Activated CD4-positive, alpha-beta memory T cell treated with anti-CD3 and anti-CD28 coated beads, Interleukin-2, amount 10 ng/mL, durations not matched to agents 7 days and 5 days (primary cell): ENCODE results near the gene NUAK2. TPM values are rescaled to one million over a fixed set of nuclear protein-coding genes. Genes with fewer than 3 reads are reported as not detected.

Experiments used
- CTCF ChIA-PET: fragments of 350-600 bp; sonication (Branson Sonifier 250); formaldehyde crosslinking; loops from one replicate; lab custom pipeline; 2021; ENCODE audit warnings: antibody characterized with exemption, inconsistent platforms; lab: Charles Lee
- POLR2A ChIA-PET: fragments of 350-600 bp; sonication (Branson Sonifier 250); formaldehyde crosslinking; loops from one replicate; lab custom pipeline; 2021; ENCODE audit warnings: antibody characterized with exemption; lab: Charles Lee
- DNase-seq: peaks from one replicate; pipeline ENCODE4 v3.0.0-alpha.2; 2020
- H3K27ac Mint-ChIP-seq: one replicate; pipeline ENCODE4 v1.8.0; 2021; ENCODE audit warnings: mild to moderate bottlenecking, mixed read lengths
- H3K27me3 Mint-ChIP-seq: one replicate; pipeline ENCODE4 v1.8.0; 2021; ENCODE audit warnings: mixed read lengths
- H3K36me3 Mint-ChIP-seq: one replicate; pipeline ENCODE4 v1.8.0; 2021; ENCODE audit warnings: low read depth, mixed read lengths
- H3K4me1 Mint-ChIP-seq: one replicate; pipeline ENCODE4 v1.8.0; 2021; ENCODE audit warnings: mixed read lengths
- H3K4me3 Mint-ChIP-seq: one replicate; pipeline ENCODE4 v1.8.0; 2021; ENCODE audit warnings: mild to moderate bottlenecking, mixed read lengths
- H3K9me3 Mint-ChIP-seq: one replicate; pipeline ENCODE4 v1.8.0; 2021; ENCODE audit warnings: mixed read lengths
- total RNA-seq, 2 experiments: library from RNA; stranded (reverse); gene quantifications; one replicate each; pipeline ENCODE4 v1.2.3, GENCODE V29; 2021

The NUAK2 gene
- total RNA-seq, 2 experiments from 2014 or later, result 12.4 to 13.0 TPM

DNA sequence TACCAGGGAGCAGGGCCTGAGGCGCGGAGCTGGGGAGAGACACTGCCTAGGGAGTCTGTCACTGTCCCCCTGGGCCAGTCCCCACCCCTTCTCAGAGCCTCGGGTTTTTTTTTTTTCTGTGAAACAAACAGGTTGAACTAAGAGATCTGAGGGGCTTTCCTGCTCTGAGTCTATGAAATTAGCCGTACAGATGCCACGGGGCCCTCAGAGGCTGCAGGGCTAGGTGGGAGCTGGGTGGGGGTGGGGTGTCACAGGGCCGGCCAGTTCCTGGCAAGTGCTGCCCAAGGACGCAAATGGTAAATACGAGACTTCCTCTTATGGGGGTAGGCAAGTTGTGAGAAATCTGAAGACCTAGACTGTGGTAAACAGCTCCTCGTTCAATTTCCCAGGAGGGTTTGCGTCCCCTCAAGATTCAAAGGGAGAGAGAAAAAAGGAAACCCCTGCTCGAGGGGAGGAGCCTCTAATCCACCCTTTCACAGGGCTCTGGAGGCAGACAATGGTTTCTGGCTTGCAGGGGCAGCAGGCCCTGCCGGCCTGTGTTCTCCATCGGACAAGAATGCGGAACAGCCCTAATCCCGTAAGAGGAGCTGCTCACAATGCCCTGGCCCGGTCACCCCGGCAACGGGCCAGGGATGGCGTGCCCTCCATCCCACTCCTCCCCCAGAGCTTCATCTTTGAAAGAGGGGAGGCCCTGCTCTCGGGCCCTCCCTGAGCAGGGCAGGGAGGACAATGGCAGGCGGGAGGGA is 7.8 kb downstream of the NUAK2 start:
- peak; percentile 24 for DNase-seq
- Mint-ChIP-seq H3K4me3 (peak overlapping the region; percentile 56), H3K4me1 (peaks cover 55% of the 10 kb centered on the region), H3K27me3 (no peaks in the 10 kb centered on the region), H3K9me3 (no peaks in the 10 kb centered on the region), H3K36me3 (peaks cover 36% of the 10 kb centered on the region), H3K27ac (peak overlapping the region; percentile 68)
- POLR2A ChIA-PET, result interaction anchor here (1.0 to 3.7 kb wide), 2 partner anchors 27 to 317 kb away, joined by 4 to 37 read pairs; no protein-coding TSS in a partner anchor
- CTCF ChIA-PET, result interaction anchor here (0.9 to 1.9 kb wide), 7 partner anchors 12 to 43 kb away, joined by 3 to 8 read pairs (median 3); no protein-coding TSS in a partner anchor

DNA sequence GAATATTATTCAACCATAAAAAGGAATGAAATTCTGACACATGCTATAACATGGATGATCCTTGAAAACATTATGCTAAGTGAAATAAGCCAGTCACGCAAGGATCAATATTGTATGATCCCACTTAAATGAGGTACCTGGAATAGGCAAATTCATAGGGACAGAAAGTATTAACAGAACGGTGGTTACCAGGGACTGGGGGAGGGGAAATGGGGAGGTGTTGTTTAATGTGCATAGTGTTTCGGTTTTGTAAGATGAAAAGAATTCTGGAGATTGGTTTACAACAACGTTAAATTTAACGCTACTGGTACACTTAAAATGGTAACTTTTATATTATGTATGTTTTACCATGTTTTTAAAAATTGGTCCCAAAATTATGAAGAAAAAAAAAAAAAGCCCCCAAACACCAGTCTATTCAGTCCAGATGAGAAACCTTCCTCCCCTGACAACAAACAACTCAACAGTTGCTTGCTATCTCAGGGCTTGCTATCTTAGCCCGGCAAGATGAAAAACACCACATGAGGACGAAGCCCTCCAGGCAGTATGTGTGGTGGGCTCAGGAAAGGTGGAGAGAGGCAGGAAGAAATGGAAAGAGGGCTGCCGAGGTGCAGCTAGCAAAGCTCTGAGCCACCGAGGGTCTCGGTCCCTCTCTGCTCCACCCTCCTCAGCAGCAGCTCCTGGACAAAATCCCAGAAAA is 8.5 kb downstream of the NUAK2 start:
- peak overlapping the region; percentile 68 for H3K27ac Mint-ChIP-seq
- peaks cover 39% of the 10 kb centered on the region for H3K36me3 Mint-ChIP-seq
- DNase-seq, result no peak
- H3K4me3 Mint-ChIP-seq, result peak overlapping the region; percentile 56
- POLR2A ChIA-PET, result interaction anchor here (1.0 to 3.7 kb wide), 3 partner anchors 8 to 318 kb away, joined by 4 to 37 read pairs (median 11); partner anchors contain the start of gene NUAK2
- no peaks in the 10 kb centered on the region for H3K9me3 Mint-ChIP-seq
- H3K4me1 Mint-ChIP-seq, result peaks cover 49% of the 10 kb centered on the region
- CTCF ChIA-PET, result interaction anchor here (1.3 to 1.9 kb wide), 4 partner anchors 13 to 40 kb away, joined by 3 to 8 read pairs (median 6); no protein-coding TSS in a partner anchor
- H3K27me3 Mint-ChIP-seq, result no peaks in the 10 kb centered on the region

DNA sequence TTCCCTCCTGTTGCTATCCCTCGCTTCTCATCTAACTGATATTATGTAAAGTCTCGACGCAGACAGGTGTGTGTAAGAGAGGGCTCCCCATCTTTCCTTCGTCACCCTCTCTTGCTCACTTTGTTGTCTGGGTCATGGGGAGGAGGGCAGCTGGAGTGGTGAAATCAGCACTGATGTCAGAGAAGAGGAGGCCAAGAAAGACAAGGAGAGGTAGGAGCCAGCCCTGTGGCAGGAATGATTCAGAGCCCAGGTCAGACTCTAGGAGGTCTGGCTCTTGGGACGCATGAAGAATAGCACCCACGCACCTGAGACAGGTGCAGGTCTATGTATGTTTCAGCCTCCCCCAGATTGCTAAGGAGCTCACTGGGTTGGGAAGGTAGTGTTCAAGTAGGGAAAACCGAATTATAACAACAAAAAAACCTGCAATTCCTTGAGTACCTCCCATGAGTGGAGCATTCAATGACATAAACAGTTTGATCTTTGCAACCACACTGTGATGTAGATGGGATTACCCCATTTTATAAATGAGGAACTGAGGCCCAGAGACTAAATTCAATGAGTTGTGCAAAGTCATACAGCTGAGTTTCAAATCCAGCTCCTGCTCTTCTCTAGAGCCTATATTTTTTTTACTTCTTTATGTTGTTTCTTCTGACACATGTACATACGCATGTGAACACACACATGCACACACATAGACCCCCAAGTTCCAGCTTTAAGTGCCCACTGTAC is 10.4 kb downstream of the NUAK2 start:
- Mint-ChIP-seq H3K9me3 (no peaks in the 10 kb centered on the region), H3K4me3 (no peak overlapping the region), H3K27ac (no peak overlapping the region), H3K27me3 (no peaks in the 10 kb centered on the region), H3K4me1 (peaks cover 35% of the 10 kb centered on the region), H3K36me3 (peaks cover 54% of the 10 kb centered on the region)
- POLR2A ChIA-PET, result interaction anchor here (0.8 to 3.3 kb wide), 2 partner anchors 10 kb away, joined by 4 to 11 read pairs; partner anchors contain the start of gene NUAK2
- CTCF ChIA-PET, result interaction anchor here (1.5 to 1.8 kb wide), 3 partner anchors 13 to 38 kb away, joined by 4 to 7 read pairs (median 4); no protein-coding TSS in a partner anchor
- no peak for DNase-seq

DNA sequence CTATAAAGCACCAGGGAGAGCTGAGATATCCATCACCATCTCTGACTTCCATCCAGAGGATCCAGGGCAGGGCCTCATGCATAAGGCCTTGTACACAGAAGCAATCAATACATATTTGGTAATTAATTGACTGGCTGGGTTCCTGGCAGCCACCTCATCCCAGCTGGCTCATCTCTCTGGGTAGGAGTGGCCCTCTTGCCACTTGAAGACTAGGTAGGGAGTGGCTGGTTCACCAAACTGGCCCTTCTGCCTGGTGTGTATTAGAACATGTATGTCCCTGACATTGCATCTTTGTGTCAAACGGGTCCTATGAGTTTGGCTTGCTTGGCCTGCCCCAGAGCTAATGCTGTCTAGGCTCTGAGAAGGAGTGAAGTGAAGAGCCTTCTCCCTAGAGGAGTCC is 11.8 kb downstream of the NUAK2 start:
- H3K27me3 Mint-ChIP-seq, result no peaks in the 10 kb centered on the region
- H3K27ac Mint-ChIP-seq, result no peak overlapping the region
- no peak overlapping the region for H3K4me3 Mint-ChIP-seq
- CTCF ChIA-PET, result no interaction called here
- peaks cover 65% of the 10 kb centered on the region for H3K36me3 Mint-ChIP-seq
- DNase-seq, result no peak
- H3K4me1 Mint-ChIP-seq, result peaks cover 34% of the 10 kb centered on the region
- POLR2A ChIA-PET, result interaction anchor here (1.2 to 3.3 kb wide), 2 partner anchors 12 to 22 kb away, joined by 3 to 11 read pairs; partner anchors contain the start of gene NUAK2
- no peaks in the 10 kb centered on the region for H3K9me3 Mint-ChIP-seq

DNA sequence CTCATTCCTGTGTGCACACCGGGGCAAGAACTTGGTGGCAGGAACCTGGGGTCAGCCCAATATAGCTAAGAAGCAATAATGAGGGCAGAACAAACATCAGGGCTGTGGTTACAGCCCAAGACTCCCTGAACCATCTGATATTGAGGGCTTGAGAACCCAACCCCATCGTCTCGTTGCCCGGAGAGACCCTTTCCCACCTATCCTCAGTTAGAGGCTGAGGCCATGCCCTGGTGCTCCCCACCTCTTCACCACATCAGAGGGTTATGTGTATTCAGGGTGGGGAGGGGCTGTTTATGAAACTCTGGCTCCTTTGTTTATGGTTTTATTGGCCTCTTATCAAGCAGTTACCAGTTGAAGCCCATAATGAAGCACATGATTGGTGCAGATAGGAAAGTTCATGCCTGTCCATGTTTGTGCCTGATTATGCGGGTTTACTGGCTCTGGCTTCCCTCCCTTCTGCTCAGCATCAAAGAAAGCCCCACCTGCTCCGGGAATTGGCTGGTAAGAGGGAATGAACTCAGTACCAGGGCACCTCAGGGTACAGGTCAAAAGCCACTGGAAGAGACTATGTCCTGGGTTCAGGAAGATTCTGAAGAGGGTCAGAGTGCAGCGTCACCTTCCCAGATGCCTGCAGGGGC is 14.5 kb downstream of the NUAK2 start:
- H3K4me3 Mint-ChIP-seq, result no peak overlapping the region
- H3K36me3 Mint-ChIP-seq, result peaks cover 77% of the 10 kb centered on the region
- no peak overlapping the region for H3K27ac Mint-ChIP-seq
- ChIA-PET POLR2A (interaction anchor here (1.0 to 1.1 kb wide), 2 partner anchors 12 to 22 kb away, joined by 3 read pairs; no protein-coding TSS in a partner anchor), CTCF (interaction anchor here (1.4 to 2.5 kb wide), 3 partner anchors 12 to 34 kb away, joined by 4 to 6 read pairs (median 5); no protein-coding TSS in a partner anchor)
- H3K4me1 Mint-ChIP-seq, result peaks cover 17% of the 10 kb centered on the region
- no peaks in the 10 kb centered on the region for H3K9me3 Mint-ChIP-seq
- DNase-seq, result no peak
- no peaks in the 10 kb centered on the region for H3K27me3 Mint-ChIP-seq

DNA sequence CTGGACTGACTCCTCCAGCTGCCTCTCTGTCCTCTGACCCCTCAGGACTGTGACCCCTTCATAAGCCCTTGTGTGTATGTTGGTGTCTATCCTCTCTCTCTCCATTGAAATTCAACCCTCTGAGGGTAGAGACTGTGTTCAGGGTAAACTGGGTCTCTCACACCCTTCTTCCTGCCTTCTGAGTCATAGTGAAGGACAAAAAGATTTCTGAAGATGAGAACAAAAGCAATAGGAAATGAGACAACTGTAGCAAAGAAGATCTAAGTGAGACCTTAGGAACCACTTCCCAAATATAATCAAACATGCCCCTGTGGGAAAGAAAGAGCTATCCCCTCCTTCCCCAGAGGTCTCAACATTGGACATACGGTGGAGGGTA is 16.9 kb downstream of the NUAK2 start:
- ChIA-PET POLR2A (interaction anchor here (0.9 to 1.7 kb wide), 4 partner anchors 10 to 327 kb away, joined by 3 to 5 read pairs (median 3); no protein-coding TSS in a partner anchor), CTCF (interaction anchor here (0.7 to 2.5 kb wide), 3 partner anchors 20 to 31 kb away, joined by 3 to 6 read pairs (median 3); no protein-coding TSS in a partner anchor)
- Mint-ChIP-seq H3K27ac (peak overlapping the region; percentile 64), H3K27me3 (peaks cover 2% of the 10 kb centered on the region), H3K4me1 (peaks cover 16% of the 10 kb centered on the region), H3K36me3 (peaks cover 56% of the 10 kb centered on the region), H3K9me3 (no peaks in the 10 kb centered on the region), H3K4me3 (no peak overlapping the region)
- no peak for DNase-seq

DNA sequence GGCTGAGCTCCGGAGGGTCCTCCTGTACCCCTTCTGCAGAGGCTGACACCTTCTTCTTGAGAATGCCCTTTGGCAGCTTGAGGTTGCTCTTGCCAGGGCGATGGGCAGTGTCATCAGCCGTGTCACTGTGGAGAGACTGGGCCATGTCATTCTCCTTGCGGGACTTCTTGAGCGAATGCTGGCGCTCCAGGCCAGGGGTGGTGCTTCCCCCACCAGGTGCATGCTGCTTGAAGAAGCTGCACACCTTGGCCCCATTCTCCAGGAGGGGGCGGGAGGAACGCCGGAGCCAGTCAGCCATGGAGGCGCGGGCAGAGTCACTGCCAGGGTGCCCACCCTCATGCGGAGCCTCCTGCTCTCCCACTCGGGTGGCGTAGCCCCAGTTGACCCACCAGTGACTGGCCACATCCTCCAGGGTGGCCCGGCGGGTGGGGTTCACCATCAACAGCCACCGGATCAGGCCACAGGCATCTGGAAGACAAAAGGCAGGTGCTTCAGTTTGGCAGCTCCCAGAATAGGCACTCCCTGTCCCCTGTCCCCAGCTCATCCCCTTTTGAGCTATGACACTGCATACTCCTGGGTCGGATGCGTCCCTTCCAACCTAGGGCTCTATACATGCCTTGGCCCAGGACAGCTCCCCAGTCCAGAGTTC is 17.4 kb downstream of the NUAK2 start:
- DNase-seq, result no peak
- Mint-ChIP-seq H3K36me3 (peaks cover 56% of the 10 kb centered on the region), H3K4me3 (no peak overlapping the region), H3K9me3 (no peaks in the 10 kb centered on the region), H3K27me3 (peaks cover 2% of the 10 kb centered on the region), H3K27ac (peak overlapping the region; percentile 64), H3K4me1 (peaks cover 16% of the 10 kb centered on the region)
- POLR2A ChIA-PET, result interaction anchor here (0.9 to 1.7 kb wide), 3 partner anchors 16 to 328 kb away, joined by 3 to 5 read pairs (median 3); no protein-coding TSS in a partner anchor
- CTCF ChIA-PET, result interaction anchor here (0.7 to 1.5 kb wide), 4 partner anchors 22 to 50 kb away, joined by 3 read pairs; no protein-coding TSS in a partner anchor

DNA sequence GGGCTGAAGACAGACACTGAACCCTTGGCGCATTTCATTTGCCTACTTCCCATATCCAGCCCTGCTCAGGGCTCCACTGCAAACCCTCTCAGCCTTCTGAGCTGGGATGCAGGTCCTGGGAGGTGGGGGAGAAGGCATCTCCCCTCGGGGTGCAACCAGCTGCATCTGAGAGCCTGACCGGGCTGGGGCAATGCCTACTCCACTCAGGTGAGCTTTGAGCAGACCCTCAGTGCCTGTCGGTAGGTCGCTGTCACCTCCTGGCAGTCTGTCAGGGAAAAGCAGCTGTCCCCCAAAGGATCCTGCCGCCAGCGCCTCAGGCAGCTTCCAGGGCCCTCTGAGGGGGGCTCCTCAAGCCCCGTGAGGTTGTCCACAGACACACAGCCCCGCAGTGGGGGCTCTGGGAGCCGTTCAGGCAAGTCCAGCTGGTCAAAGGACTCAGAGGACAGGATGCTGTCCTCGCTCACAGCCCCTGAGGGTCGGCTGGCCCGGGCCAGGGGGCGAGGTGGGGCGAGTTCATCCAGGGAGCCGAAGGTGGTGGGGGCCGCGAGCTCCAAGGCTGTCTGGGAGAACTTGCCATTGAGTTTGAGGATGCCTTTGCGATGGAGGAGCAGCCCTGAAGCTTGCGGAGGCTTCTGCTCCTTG is 18.2 kb downstream of the NUAK2 start:
- CTCF ChIA-PET, result interaction anchor here (0.8 to 1.5 kb wide), 2 partner anchors 21 to 51 kb away, joined by 3 read pairs; no protein-coding TSS in a partner anchor
- POLR2A ChIA-PET, result interaction anchor here (0.9 to 1.7 kb wide), 2 partner anchors 15 to 19 kb away, joined by 3 to 5 read pairs; no protein-coding TSS in a partner anchor
- H3K9me3 Mint-ChIP-seq, result no peaks in the 10 kb centered on the region

DNA sequence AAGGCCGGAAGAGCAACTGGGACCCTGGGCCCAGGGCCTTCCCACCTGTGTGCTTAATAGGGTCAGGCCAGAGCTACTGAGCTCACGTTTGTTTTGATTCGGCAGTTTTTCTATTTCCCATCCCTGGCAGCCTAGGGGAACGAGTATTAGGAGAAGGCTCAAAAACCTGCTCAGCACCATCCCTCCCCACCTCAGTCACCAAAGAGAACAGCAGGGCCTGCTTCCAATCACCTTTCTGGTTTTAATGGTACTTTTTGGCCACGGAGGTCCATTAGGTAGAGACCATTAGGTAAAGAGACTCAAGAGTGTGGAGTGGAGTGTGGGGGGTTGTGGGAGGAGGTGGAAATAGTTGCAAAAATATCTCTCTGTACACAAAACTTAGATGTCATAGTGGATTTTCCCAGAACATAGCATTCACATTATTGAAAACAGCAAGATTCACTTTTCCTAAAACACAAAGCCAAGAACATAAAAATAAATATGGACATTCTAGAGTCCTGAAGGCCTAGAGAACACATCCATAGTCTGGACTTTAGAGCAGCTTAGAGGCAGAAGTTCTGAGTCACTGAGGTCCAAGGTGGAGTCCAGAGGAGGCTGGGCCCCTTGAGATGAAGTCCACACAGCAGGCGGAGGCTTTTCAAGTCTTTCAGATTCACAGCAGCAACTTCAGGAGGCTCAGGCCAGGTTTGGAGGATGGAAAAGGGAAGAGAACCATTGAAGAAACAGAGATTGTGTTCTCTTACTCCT is 19.5 kb downstream of the NUAK2 start:
- CTCF ChIA-PET, result no interaction called here
- Mint-ChIP-seq H3K36me3 (peaks cover 38% of the 10 kb centered on the region), H3K27ac (no peak overlapping the region), H3K4me1 (peaks cover 15% of the 10 kb centered on the region), H3K27me3 (peaks cover 2% of the 10 kb centered on the region), H3K9me3 (no peaks in the 10 kb centered on the region), H3K4me3 (no peak overlapping the region)
- DNase-seq, result no peak
- POLR2A ChIA-PET, result interaction anchor here (0.7 to 0.9 kb wide), 2 partner anchors 8 to 17 kb away, joined by 3 to 4 read pairs; no protein-coding TSS in a partner anchor

More for the DNA sequence above, 18.2 kb downstream of the NUAK2 start:
- H3K4me1 Mint-ChIP-seq, result peaks cover 16% of the 10 kb centered on the region
- no peak overlapping the region for H3K4me3 Mint-ChIP-seq
- peaks cover 2% of the 10 kb centered on the region for H3K27me3 Mint-ChIP-seq
- no peak overlapping the region for H3K27ac Mint-ChIP-seq
- H3K36me3 Mint-ChIP-seq, result peaks cover 51% of the 10 kb centered on the region
- DNase-seq, result no peak

DNA sequence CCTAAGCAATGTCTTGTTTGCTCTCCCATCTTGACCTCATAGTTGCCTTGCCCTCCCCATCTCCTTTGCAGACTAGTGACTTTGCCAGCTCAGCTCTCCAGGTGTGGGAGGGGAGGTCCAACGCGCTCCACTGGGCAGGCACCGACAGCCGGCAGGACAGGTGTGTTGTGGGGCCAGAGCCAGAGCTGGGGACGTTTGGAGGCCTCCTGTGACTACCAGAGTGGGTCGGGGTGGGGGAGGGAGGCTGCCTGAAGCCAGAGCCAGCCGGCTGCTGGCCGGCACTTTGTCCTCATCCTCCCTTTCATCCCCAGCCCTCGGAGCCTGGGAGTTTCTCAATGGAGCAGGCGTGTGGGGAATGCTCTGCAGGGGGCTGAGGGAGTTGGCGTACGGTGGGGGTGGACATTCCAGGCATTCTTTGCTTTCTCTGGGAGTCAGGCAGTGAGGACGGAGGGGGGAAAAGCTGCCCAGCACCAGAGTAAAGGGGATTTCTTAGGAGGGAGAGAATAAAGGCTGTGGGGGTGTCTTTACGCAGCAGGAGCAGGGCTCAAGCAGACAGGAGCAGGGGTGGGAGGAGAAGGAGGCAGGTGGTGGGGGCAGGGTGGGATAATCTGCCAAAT is 20.2 kb downstream of the NUAK2 start:
- no peak for DNase-seq
- ChIA-PET POLR2A (interaction anchor here (0.7 to 0.9 kb wide), 2 partner anchors 9 to 17 kb away, joined by 3 to 4 read pairs; no protein-coding TSS in a partner anchor), CTCF (interaction anchor here (1.5 kb wide), 1 partner anchor 28 kb away, joined by 4 read pairs; no protein-coding TSS in a partner anchor)
- Mint-ChIP-seq H3K27ac (no peak overlapping the region), H3K4me3 (no peak overlapping the region), H3K27me3 (peaks cover 2% of the 10 kb centered on the region), H3K36me3 (peaks cover 31% of the 10 kb centered on the region), H3K4me1 (peaks cover 17% of the 10 kb centered on the region), H3K9me3 (no peaks in the 10 kb centered on the region)
